Fibroblast of peridontal ligament (primary cell): ENCODE results near the gene PACRG.

Source experiments
- DNase-seq: peaks from one replicate; pipeline ENCODE4 v3.0.0-alpha.2; 2010; ENCODE audit errors: extremely low read depth

PACRG gene

DNA sequence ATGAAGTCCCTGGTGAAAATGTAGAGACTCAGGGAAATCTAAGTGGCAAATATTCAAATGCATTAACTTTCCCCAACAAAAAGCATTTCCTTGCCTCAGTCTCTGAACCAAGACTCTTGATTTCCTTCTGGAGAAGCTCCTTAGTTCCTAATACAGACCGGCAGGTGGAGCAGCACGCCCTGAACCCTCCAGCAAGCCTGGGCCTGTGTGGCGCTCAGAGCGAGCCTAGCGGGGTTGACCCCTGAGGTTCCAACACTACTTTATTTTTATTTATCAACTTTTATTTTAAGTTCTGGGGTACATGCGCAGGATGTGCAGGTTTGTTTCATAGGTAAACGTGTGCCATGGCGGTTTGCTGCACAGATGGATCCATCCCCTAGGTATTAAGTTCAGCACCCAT lies 50.8 kb downstream of the PACRG start:
- no peak for DNase-seq

DNA sequence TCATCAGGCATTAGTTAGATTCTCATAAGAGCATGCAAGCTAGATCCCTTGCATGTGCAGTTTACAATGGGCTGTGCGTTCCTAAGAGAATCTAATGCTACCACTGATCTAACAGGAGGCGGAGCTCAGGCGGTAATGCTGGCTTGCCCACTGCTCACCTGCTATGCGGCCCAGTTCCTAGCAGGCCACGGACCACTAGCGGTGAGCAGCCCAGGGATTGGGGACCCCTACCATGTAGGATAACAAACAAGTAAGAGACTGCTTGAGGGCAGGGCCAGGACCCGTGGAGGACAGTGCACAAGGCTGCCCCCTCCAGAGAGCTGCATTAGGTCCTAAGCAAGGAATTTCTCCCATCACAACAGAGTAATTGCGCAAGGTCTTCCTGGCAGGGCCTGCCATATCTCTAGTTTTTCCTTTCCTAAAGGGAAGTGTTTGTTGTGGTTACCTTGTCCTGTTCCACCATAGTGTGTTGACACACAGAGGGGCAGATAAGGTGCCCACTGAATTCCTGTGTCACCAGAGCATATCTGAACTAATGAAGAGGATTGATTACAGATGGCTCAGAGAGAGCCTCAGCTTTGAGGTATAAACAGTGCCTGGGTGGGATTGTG lies 58.0 kb downstream of the PACRG start:
- no peak for DNase-seq

DNA sequence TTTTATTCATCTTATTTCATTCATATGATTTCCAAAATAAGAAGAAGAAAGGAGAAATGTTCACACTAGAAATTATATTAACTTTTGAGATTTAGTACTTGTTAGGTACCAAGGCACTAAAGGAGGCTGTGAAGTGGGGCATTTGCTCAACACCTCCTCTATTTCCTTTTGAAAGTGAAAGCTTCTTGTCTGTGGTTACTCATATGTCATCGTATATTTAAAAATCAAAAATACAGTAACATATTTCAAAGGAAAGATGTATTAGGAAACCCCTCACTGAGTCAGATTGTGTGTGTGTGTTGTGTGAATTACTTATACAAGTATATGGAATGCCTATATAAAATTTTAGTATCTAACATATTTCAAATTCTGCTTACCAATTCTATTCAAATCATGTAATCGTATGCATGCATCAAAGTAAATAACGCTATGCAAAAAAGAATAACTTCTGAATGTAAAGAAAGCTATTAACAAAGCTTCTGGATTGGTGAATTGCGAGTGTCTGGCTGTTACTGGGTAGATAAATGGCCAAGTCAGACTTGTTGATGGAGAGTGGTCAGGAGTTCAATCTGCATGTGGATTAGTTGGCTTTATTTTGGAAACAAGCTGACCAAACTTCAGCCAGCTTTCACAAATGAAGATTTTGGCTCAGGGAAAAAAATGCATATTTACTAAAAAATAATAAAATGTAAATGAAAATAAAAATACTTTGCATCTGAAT lies 70.9 kb downstream of the PACRG start:
- no peak for DNase-seq

DNA sequence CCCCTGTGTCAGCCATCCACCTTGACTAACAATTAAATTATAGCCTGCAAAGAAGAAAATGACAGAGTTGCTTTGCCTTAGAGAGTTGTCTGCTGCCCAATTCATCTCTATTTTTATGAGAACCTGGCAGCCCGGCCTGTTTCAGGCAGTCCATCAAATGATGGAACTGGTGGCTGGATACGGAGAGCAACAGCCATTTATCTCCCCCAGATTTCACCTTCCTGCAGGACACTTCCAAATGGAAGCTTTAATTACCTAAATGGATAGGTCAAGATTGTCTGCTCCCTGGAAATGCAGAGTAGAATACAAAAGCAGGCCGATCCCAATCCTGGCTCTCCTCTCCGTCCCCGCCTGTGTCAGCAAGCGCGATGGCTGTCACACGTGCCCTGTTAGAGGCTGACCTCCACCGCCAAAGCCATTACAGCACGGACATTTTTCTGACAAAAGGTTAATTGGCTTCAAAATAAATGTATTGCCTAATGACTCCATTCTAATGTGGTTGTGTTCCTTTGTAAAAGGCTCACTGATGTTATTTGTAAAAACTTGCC lies 86.7 kb downstream of the PACRG start:
- no peak for DNase-seq

DNA sequence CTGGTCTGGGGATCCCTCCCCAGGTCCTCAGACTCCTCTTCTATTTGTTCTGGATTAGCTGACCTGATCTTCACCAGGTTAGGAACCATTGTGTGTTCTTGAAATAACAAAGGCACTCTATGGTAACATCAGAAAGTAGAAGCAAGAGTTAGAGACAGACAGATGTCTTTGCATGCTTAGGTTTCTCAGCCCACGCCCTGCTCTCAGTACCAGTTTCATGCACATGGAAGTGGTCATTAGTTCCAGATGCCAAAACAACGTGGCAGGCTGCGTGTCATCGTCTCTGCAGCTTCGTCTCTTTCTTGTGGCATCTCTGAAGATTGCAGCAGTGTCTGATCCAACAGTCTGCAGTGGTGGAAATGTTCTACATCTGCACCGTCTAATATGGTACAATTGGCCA lies 89.4 kb downstream of the PACRG start:
- DNase-seq: no peak

GRCh38 chr6:162819284-162819683 lies 91.5 kb downstream of the PACRG start:
- DNase-seq: no peak

GRCh38 chr6:162821102-162821501 lies 93.3 kb downstream of the PACRG start:
- DNase-seq: no peak

- DNase-seq: no peak
These were observed 97.8 kb downstream of the PACRG start for GRCh38 chr6:162825597-162825996.

DNA sequence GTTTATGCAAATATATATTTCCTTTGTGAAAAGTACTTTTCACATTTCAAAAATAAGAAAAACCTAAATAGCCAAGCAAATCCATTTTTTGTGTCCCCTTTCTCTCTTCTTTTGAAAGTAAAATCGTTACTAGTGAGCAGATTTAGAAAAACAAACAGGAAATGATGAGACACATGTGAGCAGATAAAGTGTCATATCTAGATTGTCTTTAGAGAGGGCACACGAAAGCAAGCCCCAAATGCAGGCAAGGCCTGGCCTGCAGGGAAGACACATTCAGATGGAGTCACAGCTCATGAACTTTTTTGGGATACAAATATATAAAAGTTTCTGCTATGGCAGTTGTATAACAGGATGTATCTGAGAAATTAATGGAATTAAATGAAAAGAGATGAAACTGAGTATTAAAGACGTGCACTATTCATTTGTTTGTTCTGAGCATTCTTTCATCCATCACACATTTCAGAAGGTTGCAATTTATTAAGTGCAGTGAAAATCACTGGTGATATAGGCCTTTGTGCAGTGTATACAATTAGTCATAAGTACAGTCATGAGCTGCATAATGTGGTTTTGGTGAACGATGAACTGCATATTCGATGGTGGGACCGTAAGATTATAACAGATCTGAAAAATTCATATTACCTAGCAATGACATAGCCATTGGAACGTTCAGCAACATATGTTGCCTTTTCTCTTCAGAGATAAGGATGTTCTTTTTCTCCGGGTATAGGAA lies 101.4 kb downstream of the PACRG start:
- DNase-seq: no peak

DNA sequence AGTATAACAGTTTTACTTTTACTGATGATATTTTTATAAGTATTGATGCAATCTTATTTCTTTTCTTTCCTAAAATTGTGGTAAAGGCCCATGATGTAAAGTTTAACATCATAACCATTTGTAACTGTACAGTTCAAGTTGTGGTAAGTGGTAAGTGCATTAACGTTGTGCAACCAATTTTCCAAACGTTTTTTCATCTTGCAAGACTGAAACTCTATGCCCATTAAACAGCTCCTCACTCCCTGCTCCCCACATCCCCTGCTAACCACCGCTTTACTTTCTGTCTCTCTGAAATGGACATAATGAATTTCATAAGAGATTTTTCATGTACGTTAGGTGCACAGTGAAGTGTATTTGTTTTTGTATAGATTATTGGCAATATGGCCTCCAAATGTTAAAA lies 106.0 kb downstream of the PACRG start:
- DNase-seq: no peak

GRCh38 chr6:162845972-162846371 lies 118.2 kb downstream of the PACRG start:
- DNase-seq: no peak

- DNase-seq: no peak
These were observed 118.9 kb downstream of the PACRG start for GRCh38 chr6:162846723-162847122.

- DNase-seq: no peak
These were observed 121.5 kb downstream of the PACRG start for GRCh38 chr6:162849269-162849668.

DNA sequence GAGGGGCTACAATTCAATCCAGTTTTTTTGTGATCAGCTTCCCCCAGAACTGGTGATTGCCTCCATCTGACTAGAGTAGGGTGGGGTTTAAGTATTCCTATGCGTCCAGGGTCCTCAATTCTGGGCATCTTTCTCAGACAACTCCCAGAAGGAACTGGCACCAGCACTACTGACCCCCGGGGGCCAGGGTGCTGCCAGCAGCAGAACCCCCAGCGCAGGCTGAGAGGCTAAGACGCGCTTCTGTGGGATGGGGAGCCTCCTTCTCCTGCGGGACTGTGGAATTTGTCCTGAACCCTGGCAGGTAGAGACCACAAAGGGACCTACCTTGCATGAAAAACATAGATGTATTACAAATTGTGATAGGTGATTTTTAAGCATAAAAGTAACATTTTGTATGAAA lies 124.4 kb downstream of the PACRG start:
- no peak for DNase-seq

DNA sequence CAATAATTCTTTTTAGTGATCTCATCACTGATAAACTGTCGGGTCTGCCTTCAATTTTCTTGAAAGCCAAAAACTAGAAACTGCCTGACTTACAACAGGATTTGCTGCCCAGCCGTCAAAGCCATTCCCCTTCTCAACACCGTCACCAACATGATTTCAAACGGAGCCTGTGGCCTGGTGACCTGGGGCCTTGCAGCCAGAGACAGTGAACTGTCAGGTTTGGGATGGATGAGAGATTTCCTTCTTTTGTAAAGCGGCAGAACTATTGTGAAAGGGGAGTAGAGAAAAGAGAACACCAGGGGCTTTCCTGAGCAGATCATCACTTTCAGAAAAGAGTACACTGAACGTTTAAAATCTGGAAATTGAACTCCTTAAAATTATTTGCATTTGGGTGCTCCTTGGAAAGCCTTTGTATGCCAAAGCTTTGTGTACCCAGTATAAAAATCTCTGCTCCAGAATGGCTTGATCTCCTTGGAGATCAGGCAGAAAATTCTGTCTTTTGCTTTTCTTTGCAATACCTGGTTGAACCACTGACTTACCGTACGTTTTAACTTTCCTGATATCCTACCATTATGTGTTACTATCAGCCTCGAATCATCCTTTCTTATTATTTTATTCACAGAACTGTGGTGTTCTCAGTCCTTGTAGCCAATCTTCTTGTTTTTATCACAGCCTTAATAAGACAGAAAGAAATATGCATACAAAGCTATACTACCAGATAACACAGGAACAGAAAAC lies 125.2 kb downstream of the PACRG start:
- no peak for DNase-seq

GRCh38 chr6:162854228-162854627 lies 126.5 kb downstream of the PACRG start:
- DNase-seq: no peak

DNA sequence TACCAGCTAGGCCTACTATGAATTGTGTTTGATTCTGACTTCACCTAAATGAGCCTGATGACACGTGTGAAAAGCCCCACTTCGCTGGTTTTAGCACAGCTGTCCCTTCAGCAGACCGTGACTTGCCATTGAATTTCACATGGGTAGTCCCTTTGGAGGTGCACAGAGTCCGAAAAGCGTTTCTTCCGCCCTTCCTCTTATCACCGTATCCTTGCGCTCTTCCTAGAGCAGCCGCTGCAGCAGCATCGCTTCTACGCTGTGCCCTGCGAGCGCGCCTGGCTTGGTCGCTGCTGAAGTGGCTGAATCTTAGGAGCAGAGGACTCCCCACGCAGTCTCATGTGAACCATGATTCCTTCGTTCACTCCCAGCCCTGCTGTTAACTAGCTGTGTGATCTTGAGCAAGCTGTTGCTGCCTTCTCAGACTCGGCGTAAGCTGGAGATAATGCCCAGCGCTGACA lies 127.0 kb downstream of the PACRG start:
- DNase-seq: no peak

DNA sequence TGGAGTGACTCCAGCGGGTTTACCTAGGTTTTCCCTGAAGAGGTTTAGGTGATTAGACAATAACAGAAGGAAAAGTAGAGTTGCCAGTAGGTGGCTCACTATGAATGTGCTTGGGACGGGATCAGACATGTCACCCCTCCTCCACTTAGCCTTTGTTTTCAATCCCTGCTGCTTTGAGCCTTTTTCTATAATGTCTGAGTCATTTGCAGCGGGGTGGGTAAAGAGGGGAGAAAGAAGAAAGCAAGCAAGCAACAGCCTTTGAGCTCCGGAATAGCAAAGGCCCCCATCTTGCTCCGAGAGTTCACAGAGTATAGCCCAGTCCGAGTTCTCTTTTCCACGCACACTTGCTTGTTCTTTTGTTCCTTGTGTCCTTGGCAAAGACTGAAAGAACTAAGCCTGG lies 129.1 kb downstream of the PACRG start:
- peak; percentile 76 for DNase-seq

GRCh38 chr6:162857326-162857725 lies 129.6 kb downstream of the PACRG start:
- DNase-seq: no peak

DNA sequence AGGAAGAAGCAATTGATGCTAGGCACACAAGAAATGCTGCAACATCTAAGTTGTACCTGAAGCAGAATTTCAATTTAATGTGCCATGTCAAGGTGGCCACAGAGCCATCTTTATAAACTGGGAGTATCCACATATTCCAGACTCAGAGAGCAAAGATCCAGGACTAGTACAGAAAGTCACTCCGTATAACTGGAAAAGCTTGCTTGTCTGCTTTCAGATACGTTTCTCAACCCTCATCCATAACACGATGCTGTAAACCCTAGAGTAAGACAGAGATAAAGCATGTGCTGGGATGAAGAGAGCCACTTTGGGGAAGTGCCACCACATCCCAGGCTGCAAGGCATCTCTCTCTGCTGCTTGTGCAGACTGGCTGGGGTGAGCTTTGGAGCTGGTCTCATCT lies 134.7 kb downstream of the PACRG start:
- DNase-seq: no peak

DNA sequence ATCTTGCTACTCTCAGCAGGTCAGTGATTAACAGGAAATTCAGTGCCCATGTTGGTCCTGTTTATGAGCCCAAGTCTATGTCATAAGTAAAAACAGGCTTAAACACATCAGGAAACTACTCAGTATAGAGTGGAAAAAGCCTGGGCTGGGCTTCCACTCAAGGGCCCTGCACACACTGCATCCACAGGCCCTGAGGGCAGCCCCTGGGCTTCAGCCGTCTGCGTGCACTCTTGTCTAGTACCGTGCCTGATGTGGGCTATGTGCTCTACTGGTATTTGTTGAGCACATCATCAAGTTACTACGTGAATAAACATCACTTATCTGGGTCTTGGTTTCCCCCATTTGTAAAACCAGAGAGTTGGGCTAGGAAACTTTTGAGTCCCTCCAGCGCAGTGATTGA lies 135.2 kb downstream of the PACRG start:
- no peak for DNase-seq

DNA sequence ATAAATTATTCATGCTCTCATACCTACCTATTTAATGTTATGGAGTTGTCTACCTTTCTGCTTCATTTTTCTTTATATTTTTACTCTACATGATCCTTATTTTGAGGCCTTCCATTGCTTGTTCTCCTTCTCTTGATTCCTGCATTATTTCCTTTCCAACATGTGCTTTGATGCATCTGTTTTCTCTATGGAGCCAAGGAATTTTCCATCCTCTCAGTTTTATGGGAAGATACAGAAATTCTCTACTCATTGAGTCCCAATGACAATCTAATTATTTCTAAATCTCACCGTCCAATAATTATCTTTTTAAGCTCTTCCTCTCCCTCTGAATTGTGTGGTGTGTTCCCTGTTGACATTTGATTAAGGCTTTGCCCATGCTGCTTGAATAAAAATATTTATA lies 136.0 kb downstream of the PACRG start:
- DNase-seq: no peak
